ENCODE measurements around the gene LENG9. TPM values are rescaled to one million over a fixed set of nuclear protein-coding genes. Genes with fewer than 3 reads are reported as not detected.

LENG9 gene
- total and polyA plus RNA-seq, 7 donors = 1.7 to 3.9 (median 3.3) TPM

DNA sequence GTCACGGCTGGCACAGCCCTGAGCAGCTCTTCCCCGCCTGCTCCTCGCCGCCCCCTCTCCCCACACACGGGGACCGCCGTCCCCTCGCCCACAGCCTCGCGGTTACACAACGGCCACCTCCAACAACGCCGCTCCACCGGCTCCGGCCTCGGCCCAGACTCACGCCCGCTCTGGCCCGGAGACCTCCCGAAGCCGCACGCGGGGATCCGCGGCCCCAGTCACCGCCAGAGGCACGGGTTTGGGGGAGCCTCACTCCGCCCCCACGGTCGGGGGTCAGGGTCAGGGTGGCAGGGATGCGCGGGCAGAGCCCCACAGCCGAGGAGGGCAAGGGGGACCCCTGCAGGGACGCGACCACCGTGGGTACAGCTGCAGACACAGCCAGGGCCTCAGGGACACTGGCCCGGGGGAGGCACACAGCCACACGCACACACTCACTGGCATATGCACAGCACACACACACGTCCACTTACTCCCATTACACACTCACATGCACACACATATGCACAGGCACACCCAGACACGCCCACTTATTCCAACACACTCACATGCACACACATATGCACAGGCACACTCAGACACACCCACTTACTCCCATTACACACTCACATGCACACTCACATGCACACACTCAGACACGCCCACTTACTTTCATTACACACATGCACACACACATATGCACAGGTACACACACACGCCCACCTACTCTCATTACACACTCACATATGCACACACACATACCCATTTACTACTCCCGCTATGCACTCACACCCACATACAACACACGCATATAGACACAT is 46.7 kb downstream of the LENG9 start:
- H3K4me3 ChIP-seq = no peak overlapping the region
- intact Hi-C loops (cut with DNase I) = no loop called here
- no peak overlapping the region for H3K27ac ChIP-seq
- H3K36me3 ChIP-seq (ENCODE audit: insufficient read depth in 1 of 2, low read depth in 1 of 2) = no peaks in the 10 kb centered on the region
- peaks cover 0 to 76% (median 26%) of the 10 kb centered on the region in 3 donors for H3K27me3 ChIP-seq (ENCODE audit: insufficient read depth in 3 of 3, low read length in 2 of 3)
- H3K4me1 ChIP-seq = no peaks in the 10 kb centered on the region
- TF ChIP-seq, protein P1, sequence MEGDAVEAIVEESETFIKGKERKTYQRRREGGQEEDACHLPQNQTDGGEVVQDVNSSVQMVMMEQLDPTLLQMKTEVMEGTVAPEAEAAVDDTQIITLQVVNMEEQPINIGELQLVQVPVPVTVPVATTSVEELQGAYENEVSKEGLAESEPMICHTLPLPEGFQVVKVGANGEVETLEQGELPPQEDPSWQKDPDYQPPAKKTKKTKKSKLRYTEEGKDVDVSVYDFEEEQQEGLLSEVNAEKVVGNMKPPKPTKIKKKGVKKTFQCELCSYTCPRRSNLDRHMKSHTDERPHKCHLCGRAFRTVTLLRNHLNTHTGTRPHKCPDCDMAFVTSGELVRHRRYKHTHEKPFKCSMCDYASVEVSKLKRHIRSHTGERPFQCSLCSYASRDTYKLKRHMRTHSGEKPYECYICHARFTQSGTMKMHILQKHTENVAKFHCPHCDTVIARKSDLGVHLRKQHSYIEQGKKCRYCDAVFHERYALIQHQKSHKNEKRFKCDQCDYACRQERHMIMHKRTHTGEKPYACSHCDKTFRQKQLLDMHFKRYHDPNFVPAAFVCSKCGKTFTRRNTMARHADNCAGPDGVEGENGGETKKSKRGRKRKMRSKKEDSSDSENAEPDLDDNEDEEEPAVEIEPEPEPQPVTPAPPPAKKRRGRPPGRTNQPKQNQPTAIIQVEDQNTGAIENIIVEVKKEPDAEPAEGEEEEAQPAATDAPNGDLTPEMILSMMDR (IDR thresholded peaks at IDR 0.05) = no peak
- WGBS, 3 donors = 28 to 32% (median 29%) methylated on average over 32 to 44 of the region's 44 CpGs
- ATAC-seq (no peak), DNase-seq (no peak)
- H3K9me3 ChIP-seq = no peaks in the 10 kb centered on the region

DNA sequence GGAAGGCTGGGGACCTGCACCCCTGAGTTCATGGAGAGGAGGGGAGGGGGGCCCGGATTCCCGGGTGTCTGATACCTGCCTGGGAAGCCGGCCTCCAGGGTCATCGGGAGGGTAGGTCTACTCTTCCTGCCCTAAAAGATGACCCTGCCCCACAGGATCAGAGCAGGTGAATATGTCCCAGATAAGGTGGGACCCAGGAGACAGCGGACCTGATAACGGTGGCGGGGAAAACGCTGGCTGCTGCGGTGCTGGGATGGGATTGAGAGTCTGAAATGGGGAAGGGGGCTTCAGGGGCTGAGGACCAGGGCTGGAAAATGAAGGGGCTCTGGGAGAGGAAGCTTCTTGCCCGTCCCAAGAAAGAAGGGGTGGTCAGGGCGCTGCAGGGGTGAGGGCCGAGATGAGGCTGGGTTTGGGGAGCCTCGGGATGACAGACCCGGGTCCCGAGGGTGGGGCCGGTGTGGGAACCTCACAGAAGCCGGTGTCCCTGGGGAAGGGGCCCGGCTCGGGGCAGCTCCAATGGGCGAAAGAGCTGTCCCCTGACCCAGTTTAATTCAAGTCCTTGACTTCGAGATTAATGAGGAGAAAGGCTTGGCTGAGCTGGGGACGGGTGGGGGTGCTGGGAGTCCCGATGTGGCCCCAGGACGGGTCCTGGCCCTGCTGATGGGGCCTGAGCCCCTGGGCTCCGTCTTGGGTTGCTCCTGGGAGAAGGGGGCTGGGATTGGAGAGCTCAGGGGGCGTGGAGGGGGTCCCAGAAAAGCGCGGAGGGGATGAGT is 47.5 kb downstream of the LENG9 start:
- Histone ChIP-seq H3K27ac (no peak overlapping the region), H3K4me1 (no peaks in the 10 kb centered on the region), H3K9me3 (no peaks in the 10 kb centered on the region), H3K27me3 (ENCODE audit: insufficient read depth in 3 of 3, low read length in 2 of 3) (peaks cover 0 to 68% (median 27%) of the 10 kb centered on the region in 3 donors), H3K4me3 (no peak overlapping the region), H3K36me3 (ENCODE audit: insufficient read depth in 1 of 2, low read depth in 1 of 2) (no peaks in the 10 kb centered on the region)
- 2 to 4% (median 3%) methylated on average over 26 to 28 of the region's 28 CpGs for WGBS, 3 donors
- ATAC-seq = no peak
- no peak for DNase-seq
- TF ChIP-seq, protein P1 (IDR thresholded peaks at IDR 0.05) = no peak
- intact Hi-C loops (cut with DNase I) = no loop called here

DNA sequence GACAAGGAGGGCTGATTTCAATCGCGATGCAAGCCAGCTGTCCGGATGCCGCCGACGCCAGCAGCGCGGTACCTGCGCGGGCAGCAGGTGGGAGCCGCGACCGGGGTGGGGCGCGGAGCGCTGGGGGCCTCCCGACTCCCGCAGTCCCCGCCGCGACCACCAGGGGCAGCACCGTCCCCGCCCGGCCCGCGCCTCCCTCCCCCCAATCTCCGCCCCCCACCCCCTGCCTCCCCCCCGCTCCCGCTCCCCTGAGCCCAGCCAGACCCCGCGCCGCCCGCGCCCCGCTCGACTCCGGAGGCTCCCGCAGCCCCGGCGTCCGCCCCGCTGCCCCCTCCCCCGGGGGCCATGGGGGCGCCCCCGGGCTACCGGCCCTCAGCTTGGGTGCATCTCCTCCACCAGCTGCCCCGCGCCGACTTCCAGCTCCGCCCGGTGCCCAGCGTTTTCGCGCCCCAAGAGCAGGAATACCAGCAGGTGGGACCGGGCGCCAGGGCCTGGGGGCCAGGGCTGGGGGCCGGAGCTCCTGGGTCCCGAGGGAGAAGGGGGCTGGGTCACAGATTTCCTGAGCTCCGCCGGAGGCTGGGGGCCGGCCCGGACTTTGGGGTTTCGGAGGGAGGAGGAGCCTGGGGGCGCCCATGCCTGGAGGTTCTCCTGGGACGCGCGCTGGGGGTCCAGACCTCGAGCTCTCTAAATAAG is 48.2 kb downstream of the LENG9 start, which contains the start of gene TTYH1:
TSS of gene TTYH1 (plus strand) at position 257 of the 693 bp plus-strand sequence. CDS start at position 346, 89 bp downstream.
- no peak within 1 kb of the TSS for H3K4me3 ChIP-seq
- TF ChIP-seq, protein P1 (IDR thresholded peaks at IDR 0.05) = peak; percentile 14
- H3K27me3 ChIP-seq (ENCODE audit: insufficient read depth in 3 of 3, low read length in 2 of 3) = peaks cover 0 to 61% (median 22%) of the 10 kb centered on the region in 3 donors
- H3K4me1 ChIP-seq = no peaks in the 10 kb centered on the region
- intact Hi-C loops (cut with DNase I) = no loop called here
- H3K9me3 ChIP-seq = no peaks in the 10 kb centered on the region
- H3K36me3 ChIP-seq (ENCODE audit: insufficient read depth in 1 of 2, low read depth in 1 of 2) = no peaks in the 10 kb centered on the region
- DNase-seq (no peak), ATAC-seq (no peak)
- 1 to 3% (median 2%) methylated on average over 39 to 66 of the region's 68 CpGs for WGBS, 3 donors
- H3K27ac ChIP-seq = no peak within 1 kb of the TSS

DNA sequence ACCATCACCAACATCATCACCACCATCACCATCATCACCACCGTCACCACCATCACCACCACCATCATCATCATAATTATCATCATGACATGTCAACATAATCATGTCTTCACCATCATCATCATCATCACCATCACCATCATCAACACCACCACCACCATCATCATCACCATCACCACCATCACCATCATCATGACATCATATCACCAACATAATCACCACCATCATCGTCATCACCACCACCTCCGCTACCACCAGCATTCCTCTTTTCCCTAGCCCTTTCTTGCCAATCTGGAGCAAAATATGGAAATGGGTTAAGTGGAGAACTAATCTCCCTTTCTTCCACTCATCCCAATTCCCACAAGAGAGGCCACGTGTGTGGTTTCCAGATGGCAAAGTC is 49.4 kb downstream of the LENG9 start:
- Histone ChIP-seq H3K27me3 (ENCODE audit: insufficient read depth in 3 of 3, low read length in 2 of 3) (peaks cover 0 to 49% (median 15%) of the 10 kb centered on the region in 3 donors), H3K4me1 (no peaks in the 10 kb centered on the region), H3K36me3 (ENCODE audit: insufficient read depth in 1 of 2, low read depth in 1 of 2) (no peaks in the 10 kb centered on the region), H3K9me3 (no peaks in the 10 kb centered on the region), H3K4me3 (no peak overlapping the region), H3K27ac (no peak overlapping the region)
- DNase-seq (no peak), ATAC-seq (no peak)
- intact Hi-C loops (cut with DNase I) = no loop called here
- TF ChIP-seq, protein P1 (IDR thresholded peaks at IDR 0.05) = no peak
- WGBS, 3 donors = 83 to 90% (median 90%) methylated on average over 4 of the region's 4 CpGs

All from psoas muscle (tissue), 8 donors.